GM23338 (cell line): Measurements from ENCODE around the gene NPC1L1. TPM values are rescaled to one million over a fixed set of nuclear protein-coding genes. Genes with fewer than 3 reads are reported as not detected.

Experiments
- ATAC-seq: fragments of 200-7000 bp; cut with Tn5 transposase; 3 replicates; pipeline ENCODE4 v1.9.1; 2020
- DNase-seq: peaks from one replicate; pipeline ENCODE4 v3.0.0-alpha.2; 2015; ENCODE audit warnings: low spot score
- H2AFZ ChIP-seq: fragments of 200-600 bp; sonication (generic); 2 replicates; pipeline ENCODE4 v1.8.0; 2016; ENCODE audit warnings: antibody characterized with exemption, mild to moderate bottlenecking, moderate library complexity
- H3F3A ChIP-seq: fragments of 200-600 bp; sonication (generic); replicated peaks from 2 replicates; pipeline ENCODE4 v1.8.0; 2017; ENCODE audit warnings: antibody characterized with exemption, mixed run types, low read depth
- H3K27ac ChIP-seq: fragments of 200-600 bp; sonication (generic); 2 replicates; pipeline ENCODE4 v1.6.1; 2016; ENCODE audit warnings: low read depth
- H3K27me3 ChIP-seq: fragments of 200-600 bp; sonication (generic); 2 replicates; pipeline ENCODE4 v1.8.0; 2016; ENCODE audit warnings: mild to moderate bottlenecking, mixed run types, moderate library complexity; ENCODE audit not compliant: insufficient read depth
- H3K36me3 ChIP-seq: fragments of 200-600 bp; sonication (generic); 2 replicates; pipeline ENCODE4 v1.8.0; 2016; ENCODE audit warnings: mild to moderate bottlenecking; ENCODE audit not compliant: insufficient read depth
- H3K4me1 ChIP-seq: fragments of 200-600 bp; sonication (generic); 2 replicates; pipeline ENCODE4 v1.8.0; 2016; ENCODE audit warnings: mild to moderate bottlenecking, moderate library complexity; ENCODE audit not compliant: insufficient read depth
- H3K4me2 ChIP-seq: fragments of 200-600 bp; sonication (generic); 2 replicates; pipeline ENCODE4 v1.7.1; 2017; ENCODE audit warnings: mixed run types
- H3K4me3 ChIP-seq: fragments of 200-600 bp; sonication (generic); 2 replicates; pipeline ENCODE4 v1.6.1; 2016; ENCODE audit warnings: mixed run types
- H3K79me2 ChIP-seq: fragments of 200-600 bp; sonication (generic); replicated peaks from 2 replicates; pipeline ENCODE4 v1.8.0; 2017; ENCODE audit warnings: mild to moderate bottlenecking; ENCODE audit not compliant: insufficient read depth
- H3K9me2 ChIP-seq: fragments of 200-600 bp; sonication (generic); 2 replicates; pipeline ENCODE4 v1.8.0; 2017; ENCODE audit not compliant: insufficient read depth
- H4K20me1 ChIP-seq: fragments of 200-600 bp; sonication (generic); replicated peaks from 2 replicates; pipeline ENCODE4 v1.8.0; 2017; ENCODE audit warnings: mild to moderate bottlenecking; ENCODE audit not compliant: insufficient read depth
- H3K27ac Mint-ChIP-seq: 2 replicates; pipeline ENCODE4 v1.8.0; 2020; ENCODE audit warnings: inconsistent platforms, mild to moderate bottlenecking, moderate library complexity, mixed read lengths
- H3K27me3 Mint-ChIP-seq: 3 replicates; pipeline ENCODE4 v1.8.0; 2022; ENCODE audit warnings: low read depth, mild to moderate bottlenecking, moderate library complexity, mixed read lengths, inconsistent platforms; ENCODE audit not compliant: insufficient read depth, poor library complexity
- H3K36me3 Mint-ChIP-seq: 3 replicates; pipeline ENCODE4 v1.8.0; 2021; ENCODE audit warnings: low read depth, mild to moderate bottlenecking, inconsistent platforms, moderate library complexity, mixed read lengths
- H3K4me1 Mint-ChIP-seq: 3 replicates; pipeline ENCODE4 v1.8.0; 2020; ENCODE audit warnings: mild to moderate bottlenecking, inconsistent platforms, mixed read lengths
- H3K4me3 Mint-ChIP-seq: 3 replicates; pipeline ENCODE4 v1.8.0; 2021; ENCODE audit warnings: moderate library complexity, mild to moderate bottlenecking, inconsistent platforms, mixed read lengths
- H3K9me3 Mint-ChIP-seq: 3 replicates; pipeline ENCODE4 v1.8.0; 2020; ENCODE audit warnings: moderate library complexity, mild to moderate bottlenecking, inconsistent platforms, mixed read lengths
- CREB1 ChIP-seq: fragments of 250-450 bp; sonication (Bioruptor Pico); IDR thresholded peaks from 2 replicates; pipeline ENCODE4 v1.5.0; 2020; ENCODE audit warnings: low read depth, mild to moderate bottlenecking, moderate library complexity
- CTCF ChIP-seq, 2 experiments: fragments of 200-600 bp in 1 of 2; sonication (generic) in 1 of 2; conservative IDR thresholded peaks; 2 replicates each; pipeline versions ENCODE4 v1.5.1 to v1.6.1; 2016 to 2017; ENCODE audit warnings: antibody characterized with exemption in 2 of 2, low read depth in 2 of 2, mild to moderate bottlenecking in 2 of 2, moderate library complexity in 1 of 2
- EZH2 ChIP-seq: fragments of 200-600 bp; sonication (generic); IDR thresholded peaks from one replicate; pipeline ENCODE4 v1.8.0; 2017; ENCODE audit warnings: antibody characterized with exemption, mild to moderate bottlenecking, low read depth; ENCODE audit not compliant: unreplicated experiment
- EZH2phosphoT487 ChIP-seq: fragments of 200-600 bp; sonication (generic); IDR thresholded peaks from one replicate; pipeline ENCODE4 v1.8.1; 2018; ENCODE audit warnings: antibody characterized with exemption; ENCODE audit not compliant: unreplicated experiment
- NANOG ChIP-seq: IDR thresholded peaks from 2 replicates; pipeline ENCODE4 v1.6.1; 2016; ENCODE audit warnings: antibody characterized with exemption, borderline replicate concordance
- POLR2AphosphoS5 ChIP-seq: IDR thresholded peaks from 2 replicates; pipeline ENCODE4 v1.6.1; 2016; ENCODE audit warnings: antibody characterized with exemption, low read depth
- REST ChIP-seq: IDR thresholded peaks from one replicate; pipeline ENCODE4 v1.6.1; 2018; ENCODE audit warnings: antibody characterized with exemption; ENCODE audit not compliant: unreplicated experiment
- STAT1 ChIP-seq: IDR thresholded peaks from one replicate; pipeline ENCODE4 v1.6.1; 2016; ENCODE audit warnings: antibody characterized with exemption; ENCODE audit not compliant: unreplicated experiment
- ZNF331 ChIP-seq: fragments of 250-450 bp; sonication (Bioruptor Pico); IDR thresholded peaks from 2 replicates; pipeline ENCODE4 v1.5.0; 2020; ENCODE audit warnings: low read depth, mild to moderate bottlenecking, moderate library complexity
- ZNF462 ChIP-seq: fragments of 250-450 bp; sonication (Bioruptor Pico); IDR thresholded peaks from 2 replicates; pipeline ENCODE4 v1.5.0; 2020; ENCODE audit warnings: mild to moderate bottlenecking, moderate library complexity
- polyA plus RNA-seq: library from polyadenylated mRNA; unstranded; fragments of >200 nt; fragmentation: Nextera tagmentation; extraction: Ambion mirVana; gene quantifications from 2 replicates; pipeline ENCODE4 v1.2.1, GENCODE V29; 2016
- total RNA-seq: library from RNA; depleted of rRNA; stranded (reverse); fragments of >200 nt; shearing (Covaris generic); gene quantifications from 2 replicates; pipeline ENCODE4 v1.2.3, GENCODE V29; 2014

NPC1L1 gene
- total and polyA plus RNA-seq, 2 experiments from 2014 or later, result 0.03 TPM; not detected in 1

- no peak for TF ChIP-seq ZNF331 (CRISPR knock-in tag)
- TF ChIP-seq REST, result no peak
- no peak for TF ChIP-seq EZH2phosphoT487
- no peak for TF ChIP-seq CTCF (conservative IDR thresholded peaks at IDR 0.05; ENCODE audit: low read depth in 2 of 2)
- no peak for TF ChIP-seq POLR2AphosphoS5
- TF ChIP-seq NANOG, result no peak
Observed at GRCh38 chr7:44568771-44569560, 27.8 kb upstream of the NPC1L1 start (continued).

GRCh38 chr7:44567884-44568283, 26.8 kb upstream of the NPC1L1 start:
- peaks cover 22% of the 10 kb centered on the region for H3K27me3 Mint-ChIP-seq
- H3K27ac Mint-ChIP-seq, result no peak overlapping the region
- H3F3A ChIP-seq, result peaks cover 12% of the 10 kb centered on the region; the same call in 1 of the 2 replicates
- no peaks in the 10 kb centered on the region for H3K27me3 ChIP-seq
- H3K36me3 Mint-ChIP-seq, result peaks cover 93% of the 10 kb centered on the region
- no peak overlapping the region for H3K4me3 Mint-ChIP-seq
- H3K4me1 ChIP-seq, result peaks cover 3% of the 10 kb centered on the region; the same call in 1 of the 2 replicates
- H4K20me1 ChIP-seq, result no peaks in the 10 kb centered on the region
- no peak overlapping the region for H2AFZ ChIP-seq
- no peaks in the 10 kb centered on the region; the same call in 2 of the 3 replicates for H3K9me3 Mint-ChIP-seq
- no peak overlapping the region for H3K4me3 ChIP-seq
- ATAC-seq, result no peak
- DNase-seq, result no peak
- H3K4me2 ChIP-seq, result no peak overlapping the region
- H3K9me2 ChIP-seq, result no peaks in the 10 kb centered on the region
- H3K27ac ChIP-seq, result no peak overlapping the region
- peaks cover 11% of the 10 kb centered on the region for H3K79me2 ChIP-seq
- H3K36me3 ChIP-seq, result peaks cover 50% of the 10 kb centered on the region
- H3K4me1 Mint-ChIP-seq, result peaks cover 6% of the 10 kb centered on the region; the same call in 2 of the 3 replicates
- TF ChIP-seq ZNF462 (CRISPR knock-in tag) (no peak), CREB1 (CRISPR knock-in tag) (no peak), POLR2AphosphoS5 (no peak), EZH2 (no peak), STAT1 (no peak), ZNF331 (CRISPR knock-in tag) (no peak)
